Esophagus muscularis mucosa (tissue), 4 donors: ENCODE measurements around the gene EEF1A1. TPM values are rescaled to one million over a fixed set of nuclear protein-coding genes. Genes with fewer than 3 reads are reported as not detected.
"Not testable (repeated sequence)": the region's sequence is repeated elsewhere in the genome, so short reads cannot be mapped to it uniquely, and the experiment has no call there.

Experiments used
- DNase-seq: peaks from one replicate; pipeline ENCODE4 v3.0.0-alpha.2; 2017; ENCODE audit errors: extremely low spot score
- H3K27ac ChIP-seq, 4 donors: fragments of 200-600 bp; sonication (generic); replicated peaks in 1 of 4; 1 replicate in 3 of 4; 2 replicates in 1 of 4; pipeline ENCODE4 v1.5.1; 2016 to 2019; ENCODE audit warnings: mild to moderate bottlenecking in 1 of 4
- H3K27me3 ChIP-seq, 4 donors: fragments of 200-600 bp; sonication (generic); one replicate each; pipeline versions ENCODE4 v1.5.1 to v1.6.0; 2016 to 2019
- H3K36me3 ChIP-seq, 4 donors: fragments of 200-600 bp; sonication (generic); one replicate each; pipeline ENCODE4 v1.5.1; 2016 to 2019
- H3K4me1 ChIP-seq, 4 donors: fragments of 200-600 bp; sonication (generic); one replicate each; pipeline ENCODE4 v1.5.1; 2016 to 2019
- H3K4me3 ChIP-seq, 4 donors: fragments of 200-600 bp; sonication (generic); 1 replicate in 2 of 4; 2 replicates in 2 of 4; pipeline ENCODE4 v1.5.1; 2016 to 2019; ENCODE audit warnings: mild to moderate bottlenecking in 4 of 4, moderate library complexity in 1 of 4
- H3K9me3 ChIP-seq, 4 donors: fragments of 200-600 bp; sonication (generic); 1 replicate in 3 of 4; 2 replicates in 1 of 4; pipeline ENCODE4 v1.5.1; 2016 to 2019
- CTCF ChIP-seq, 3 experiments: fragments of 200-600 bp in 2 of 3; fragments of 450-650 bp in 1 of 3; sonication (generic) in 2 of 3; IDR thresholded peaks; one replicate each; pipeline ENCODE4 v1.5.1; 2017 to 2019; ENCODE audit warnings: antibody characterized with exemption in 3 of 3, mild to moderate bottlenecking in 2 of 3, moderate library complexity in 1 of 3
- EP300 ChIP-seq: sonication (generic); formaldehyde crosslinking; IDR thresholded peaks from one replicate; pipeline ENCODE4 v1.6.1; 2017; ENCODE audit warnings: antibody characterized with exemption
- POLR2A ChIP-seq: fragments of 450-650 bp; IDR thresholded peaks from one replicate; pipeline ENCODE4 v1.6.1; 2017; ENCODE audit warnings: antibody characterized with exemption, moderate library complexity, mild to moderate bottlenecking, low read depth
- POLR2AphosphoS5 ChIP-seq, 2 donors: sonication (generic); formaldehyde crosslinking; IDR thresholded peaks; one replicate each; pipeline ENCODE4 v1.6.1; 2017; ENCODE audit warnings: antibody characterized with exemption in 2 of 2
- WGBS: methylation state at CpG from one replicate; pipeline ENCODE4 v1.1.5; 2018; 5-methylcytosine and 5-hydroxymethylcytosine counted together
- intact Hi-C: fragments of 100-400 bp; cut with DNase I; formaldehyde crosslinking; loops from one replicate; pipeline ENCODE4 v1.15.1; 2023
- total RNA-seq, 4 donors: library from RNA; depleted of rRNA; stranded (reverse); fragments of >200 nt; gene quantifications; one replicate each; pipeline versions ENCODE4 v1.1.0 to v1.2.1, GENCODE V29; 2016

The EEF1A1 gene
- total RNA-seq, 4 donors from 2014 or later: 6,828 to 12,822 (median 11,636) TPM

GRCh38 chr6:73564578-73565345 is 43.9 kb upstream of the EEF1A1 start:
- H3K27ac ChIP-seq: no peak overlapping the region
- no peaks in the 10 kb centered on the region for H3K9me3 ChIP-seq
- DNase-seq: no peak
- H3K4me3 ChIP-seq: no peak overlapping the region
- H3K4me1 ChIP-seq: peaks cover 0 to 6% (median 4%) of the 10 kb centered on the region in 4 donors
- H3K36me3 ChIP-seq: no peaks in the 10 kb centered on the region
- TF ChIP-seq CTCF (IDR thresholded peaks at IDR 0.05) (no peak), EP300 (no peak), POLR2A (no peak), POLR2AphosphoS5 (IDR thresholded peaks at IDR 0.05) (no peak)
- 96% methylated on average over 17 of the region's 17 CpGs for WGBS
- H3K27me3 ChIP-seq: no peaks in the 10 kb centered on the region
- intact Hi-C loops: no loop called here

DNA sequence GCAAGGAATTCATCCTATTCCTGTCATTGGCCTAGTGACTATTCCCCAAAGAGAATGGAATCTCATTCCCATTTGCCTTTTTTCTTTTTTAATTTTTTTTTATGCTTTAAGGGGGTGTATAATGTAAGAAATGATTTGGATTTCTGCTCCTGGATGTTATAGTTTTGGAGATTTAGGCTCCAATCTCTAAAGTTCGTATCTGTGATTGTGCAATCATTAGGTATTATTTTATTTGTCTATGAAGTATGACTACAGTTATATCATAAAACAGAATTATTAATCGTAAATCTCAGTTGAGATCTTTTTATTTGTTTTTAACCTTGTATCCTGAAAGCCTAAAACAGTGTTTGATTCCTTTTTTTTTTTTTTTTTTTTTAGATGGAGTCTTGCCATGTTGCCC is 41.7 kb upstream of the EEF1A1 start:
- intact Hi-C loops: no loop called here

DNA sequence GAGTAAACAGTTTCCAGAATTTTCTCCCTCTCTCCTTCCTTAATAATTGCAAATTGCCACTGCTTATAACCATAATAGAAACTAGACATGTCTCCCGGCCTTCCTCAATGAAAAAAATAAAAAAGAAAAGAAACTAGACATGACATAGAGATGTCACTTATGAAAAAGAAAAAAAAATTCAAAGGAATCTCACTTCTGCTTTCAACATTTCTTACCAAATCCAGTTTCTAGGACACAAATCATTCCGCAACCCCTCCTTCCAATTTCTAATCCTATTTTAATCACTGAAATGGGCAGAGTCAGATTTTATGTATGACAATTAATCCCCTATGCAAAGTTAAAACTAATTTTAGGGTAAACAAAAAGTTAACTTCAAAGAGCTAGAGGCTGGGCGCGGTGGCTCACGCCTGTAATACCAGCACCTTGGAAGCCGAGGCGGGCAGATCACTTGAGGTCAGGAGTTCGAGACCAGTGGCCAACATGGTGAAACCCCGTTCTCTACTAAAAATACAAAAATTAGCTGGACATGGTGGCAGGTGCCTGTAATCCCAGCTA is 40.1 kb upstream of the EEF1A1 start:
- Histone ChIP-seq H3K9me3 (no peaks in the 10 kb centered on the region), H3K27ac (no peak overlapping the region), H3K27me3 (no peaks in the 10 kb centered on the region), H3K36me3 (no peaks in the 10 kb centered on the region), H3K4me1 (no peaks in the 10 kb centered on the region), H3K4me3 (no peak overlapping the region)
- 89% methylated on average over 9 of the region's 9 CpGs for WGBS
- TF ChIP-seq EP300 (no peak), POLR2A (no peak), CTCF (IDR thresholded peaks at IDR 0.05) (no peak), POLR2AphosphoS5 (IDR thresholded peaks at IDR 0.05) (no peak)
- DNase-seq: no peak
- intact Hi-C loops: no loop called here

More for the DNA sequence above, 41.7 kb upstream of the EEF1A1 start:
- H3K27ac ChIP-seq: no peak overlapping the region
- no peak overlapping the region for H3K4me3 ChIP-seq
- no peaks in the 10 kb centered on the region for H3K36me3 ChIP-seq
- DNase-seq: no peak
- H3K4me1 ChIP-seq: peaks cover 0 to 5% (median 3%) of the 10 kb centered on the region in 4 donors
- H3K27me3 ChIP-seq: no peaks in the 10 kb centered on the region
- WGBS: 87% methylated on average over 2 of the region's 2 CpGs
- TF ChIP-seq POLR2A (no peak), POLR2AphosphoS5 (IDR thresholded peaks at IDR 0.05) (no peak), EP300 (no peak), CTCF (IDR thresholded peaks at IDR 0.05) (no peak)
- H3K9me3 ChIP-seq: no peaks in the 10 kb centered on the region

GRCh38 chr6:73560182-73560732 is 39.4 kb upstream of the EEF1A1 start:
- H3K9me3 ChIP-seq: no peaks in the 10 kb centered on the region
- no peaks in the 10 kb centered on the region for H3K4me1 ChIP-seq
- no peaks in the 10 kb centered on the region for H3K27me3 ChIP-seq
- H3K36me3 ChIP-seq: no peaks in the 10 kb centered on the region
- no peak overlapping the region for H3K4me3 ChIP-seq
- TF ChIP-seq POLR2AphosphoS5 (IDR thresholded peaks at IDR 0.05) (no peak), POLR2A (no peak)
- intact Hi-C loops: no loop called here
- WGBS: 63% methylated on average over 8 of the region's 8 CpGs
- H3K27ac ChIP-seq: no peak overlapping the region
- no peak for DNase-seq

DNA sequence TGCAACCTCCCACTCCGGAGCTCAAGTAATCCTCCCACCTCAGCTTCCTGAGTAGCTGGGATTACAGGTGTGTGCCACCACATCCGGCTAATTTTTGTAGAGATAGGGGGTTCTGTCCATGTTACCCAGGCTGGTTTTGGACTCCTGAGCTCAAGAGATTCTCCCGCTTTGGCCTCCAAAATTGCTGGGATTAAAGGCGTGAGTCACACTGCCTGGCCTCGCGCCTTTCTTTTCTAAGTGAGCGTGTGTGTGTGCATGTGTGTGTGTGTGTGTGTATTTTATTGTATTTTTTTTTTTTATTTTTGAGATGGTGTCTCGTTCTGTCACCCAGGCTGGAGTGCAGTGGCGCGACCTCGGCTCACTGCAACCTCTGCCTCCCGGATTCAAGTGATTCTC is 38.6 kb upstream of the EEF1A1 start:
- H3K9me3 ChIP-seq, H3K27me3 ChIP-seq, intact Hi-C loops, H3K36me3 ChIP-seq, H3K4me3 ChIP-seq, H3K4me1 ChIP-seq, H3K27ac ChIP-seq, DNase-seq: not testable (repeated sequence)
- WGBS: 99% methylated on average over 12 of the region's 12 CpGs
